RWPE1 (cell line): ENCODE measurements around the gene DOP1A.

Source experiments
- CTCF ChIA-PET: fragments of 350-600 bp; sonication (Branson Sonifier 250); formaldehyde crosslinking; extraction: SDS; loops from one replicate; lab custom pipeline; 2021; lab: Yijun Ruan, JAX
- POLR2A ChIA-PET: fragments of 400-600 bp; formaldehyde crosslinking; extraction: SDS; loops from one replicate; lab custom pipeline; 2020; ENCODE audit warnings: antibody characterized with exemption; ENCODE audit not compliant: low non-redundant PET; lab: Yijun Ruan, JAX
- DNase-seq: peaks from one replicate; pipeline ENCODE4 v3.0.0; 2012; ENCODE audit warnings: low spot score
- H3K27ac ChIP-seq: fragments of 450-650 bp; 2 replicates; pipeline ENCODE4 v1.5.1; 2017
- CTCF ChIP-seq: fragments of 450-650 bp; conservative IDR thresholded peaks from 2 replicates; pipeline ENCODE4 v1.5.1; 2017; ENCODE audit warnings: low read depth, mild to moderate bottlenecking

The DOP1A gene

GRCh38 chr6:83117802-83118201, 50.3 kb downstream of the DOP1A start:
- TF ChIP-seq CTCF = no peak
- CTCF ChIA-PET = no interaction called here
- DNase-seq = no peak
- POLR2A ChIA-PET = no interaction called here
- no peak overlapping the region for H3K27ac ChIP-seq

- no peak for TF ChIP-seq CTCF
- ChIA-PET CTCF (interaction anchor here (0.7 kb wide), 1 partner anchor 373 kb away, joined by 4 read pairs; no protein-coding TSS in a partner anchor), POLR2A (no interaction called here)
- DNase-seq = peak; percentile 4
- H3K27ac ChIP-seq = no peak overlapping the region
Observed at GRCh38 chr6:83119742-83120300, 52.4 kb downstream of the DOP1A start.

GRCh38 chr6:83124553-83124952, 57.1 kb downstream of the DOP1A start:
- ChIA-PET CTCF (no interaction called here), POLR2A (no interaction called here)
- H3K27ac ChIP-seq = no peak overlapping the region
- no peak for TF ChIP-seq CTCF
- no peak for DNase-seq

- DNase-seq = no peak
- no peak overlapping the region for H3K27ac ChIP-seq
- TF ChIP-seq CTCF = no peak
- ChIA-PET CTCF (no interaction called here), POLR2A (no interaction called here)
Observed at GRCh38 chr6:83125425-83125824, 58.0 kb downstream of the DOP1A start.

GRCh38 chr6:83126223-83126622, 58.8 kb downstream of the DOP1A start:
- DNase-seq = no peak
- ChIA-PET CTCF (no interaction called here), POLR2A (no interaction called here)

GRCh38 chr6:83126807-83127206, 59.3 kb downstream of the DOP1A start:
- no peak overlapping the region for H3K27ac ChIP-seq
- ChIA-PET POLR2A (no interaction called here), CTCF (no interaction called here)
- TF ChIP-seq CTCF = no peak
- DNase-seq = no peak

More at GRCh38 chr6:83126223-83126622, 58.8 kb downstream of the DOP1A start:
- no peak overlapping the region for H3K27ac ChIP-seq
- no peak for TF ChIP-seq CTCF
